Stimulated activated CD4-positive, alpha-beta T cell treated with anti-CD3 and anti-CD28 coated beads, Interleukin-12 subunit alpha, Interleukin-12 subunit beta, amount 100 ng/mL, for 48 hours (primary cell): ENCODE measurements around the gene SLC29A2.

ENCODE experiments used
- DNase-seq, 3 donors: peaks; one replicate each; pipeline ENCODE4 v3.0.0-alpha.2; 2020; ENCODE audit warnings: low read depth in 2 of 3, low spot score in 1 of 3

Gene SLC29A2

GRCh38 chr11:66371627-66372415, at the start of gene SLC29A2:
TSS of gene SLC29A2 (minus strand) at chr11:66371760. CDS start at chr11:66371591, 169 bp downstream.
- DNase-seq: peak; percentile 61 to 68 (median 66)

GRCh38 chr11:66420671-66421476, 49.3 kb upstream of the SLC29A2 start, which contains the start of gene NPAS4:
TSS of gene NPAS4 (plus strand) at chr11:66421035. CDS start at chr11:66421180, 145 bp downstream.
- DNase-seq: no peak

- DNase-seq: no peak
Observed at GRCh38 chr11:66419825-66420224, 48.3 kb upstream of the SLC29A2 start.

GRCh38 chr11:66418986-66419308, 47.4 kb upstream of the SLC29A2 start:
- DNase-seq: no peak

GRCh38 chr11:66418168-66418985, 46.8 kb upstream of the SLC29A2 start:
- peak; percentile 66 to 75 (median 67) for DNase-seq

- DNase-seq: peak; percentile 25 to 37 (median 28)
Observed at GRCh38 chr11:66417000-66417399, 45.4 kb upstream of the SLC29A2 start.

- no peak for DNase-seq
Observed at GRCh38 chr11:66415423-66415822, 43.9 kb upstream of the SLC29A2 start.

- DNase-seq: no peak
Observed at GRCh38 chr11:66414120-66414934, 42.8 kb upstream of the SLC29A2 start.

- DNase-seq: no peak
Observed at GRCh38 chr11:66413167-66413566, 41.6 kb upstream of the SLC29A2 start.

- DNase-seq: no peak
Observed at GRCh38 chr11:66412110-66412509, 40.5 kb upstream of the SLC29A2 start.

GRCh38 chr11:66411323-66411722, 39.8 kb upstream of the SLC29A2 start:
- DNase-seq: no peak

GRCh38 chr11:66410191-66410590, 38.6 kb upstream of the SLC29A2 start:
- no peak for DNase-seq

GRCh38 chr11:66409226-66409625, 37.7 kb upstream of the SLC29A2 start:
- no peak for DNase-seq

- peak; percentile 85 to 99 (median 89) for DNase-seq
Observed at GRCh38 chr11:66408488-66409214, 37.1 kb upstream of the SLC29A2 start.

GRCh38 chr11:66407651-66408050, 36.1 kb upstream of the SLC29A2 start:
- DNase-seq: no peak

- DNase-seq: no peak
Observed at GRCh38 chr11:66393954-66394353, 22.4 kb upstream of the SLC29A2 start.

- no peak for DNase-seq
Observed at GRCh38 chr11:66391322-66391721, 19.8 kb upstream of the SLC29A2 start.

GRCh38 chr11:66388780-66389386, 17.3 kb upstream of the SLC29A2 start:
- peak; percentile 57 to 73 (median 67) for DNase-seq
